ENCODE results near the gene RBM8A.

- no peak for TF ChIP-seq POLR2A (IDR thresholded peaks at IDR 0.05)
- TF ChIP-seq, protein P1, sequence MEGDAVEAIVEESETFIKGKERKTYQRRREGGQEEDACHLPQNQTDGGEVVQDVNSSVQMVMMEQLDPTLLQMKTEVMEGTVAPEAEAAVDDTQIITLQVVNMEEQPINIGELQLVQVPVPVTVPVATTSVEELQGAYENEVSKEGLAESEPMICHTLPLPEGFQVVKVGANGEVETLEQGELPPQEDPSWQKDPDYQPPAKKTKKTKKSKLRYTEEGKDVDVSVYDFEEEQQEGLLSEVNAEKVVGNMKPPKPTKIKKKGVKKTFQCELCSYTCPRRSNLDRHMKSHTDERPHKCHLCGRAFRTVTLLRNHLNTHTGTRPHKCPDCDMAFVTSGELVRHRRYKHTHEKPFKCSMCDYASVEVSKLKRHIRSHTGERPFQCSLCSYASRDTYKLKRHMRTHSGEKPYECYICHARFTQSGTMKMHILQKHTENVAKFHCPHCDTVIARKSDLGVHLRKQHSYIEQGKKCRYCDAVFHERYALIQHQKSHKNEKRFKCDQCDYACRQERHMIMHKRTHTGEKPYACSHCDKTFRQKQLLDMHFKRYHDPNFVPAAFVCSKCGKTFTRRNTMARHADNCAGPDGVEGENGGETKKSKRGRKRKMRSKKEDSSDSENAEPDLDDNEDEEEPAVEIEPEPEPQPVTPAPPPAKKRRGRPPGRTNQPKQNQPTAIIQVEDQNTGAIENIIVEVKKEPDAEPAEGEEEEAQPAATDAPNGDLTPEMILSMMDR (IDR thresholded peaks at IDR 0.05) = no peak
Observed at GRCh38 chr1:145886816-145887215, 40.5 kb downstream of the RBM8A start.
